NCI-H1436 (cell line): Measurements from ENCODE around the gene XCR1.

ENCODE experiments used
- DNase-seq: peaks from one replicate; lab custom pipeline; 2025; lab: John Stamatoyannopoulos, UW

Gene XCR1

GRCh38 chr3:45984331-45985312 is 42.7 kb downstream of the XCR1 start:
- no peak for DNase-seq

GRCh38 chr3:45983770-45984169 is 43.5 kb downstream of the XCR1 start:
- no peak for DNase-seq

DNA sequence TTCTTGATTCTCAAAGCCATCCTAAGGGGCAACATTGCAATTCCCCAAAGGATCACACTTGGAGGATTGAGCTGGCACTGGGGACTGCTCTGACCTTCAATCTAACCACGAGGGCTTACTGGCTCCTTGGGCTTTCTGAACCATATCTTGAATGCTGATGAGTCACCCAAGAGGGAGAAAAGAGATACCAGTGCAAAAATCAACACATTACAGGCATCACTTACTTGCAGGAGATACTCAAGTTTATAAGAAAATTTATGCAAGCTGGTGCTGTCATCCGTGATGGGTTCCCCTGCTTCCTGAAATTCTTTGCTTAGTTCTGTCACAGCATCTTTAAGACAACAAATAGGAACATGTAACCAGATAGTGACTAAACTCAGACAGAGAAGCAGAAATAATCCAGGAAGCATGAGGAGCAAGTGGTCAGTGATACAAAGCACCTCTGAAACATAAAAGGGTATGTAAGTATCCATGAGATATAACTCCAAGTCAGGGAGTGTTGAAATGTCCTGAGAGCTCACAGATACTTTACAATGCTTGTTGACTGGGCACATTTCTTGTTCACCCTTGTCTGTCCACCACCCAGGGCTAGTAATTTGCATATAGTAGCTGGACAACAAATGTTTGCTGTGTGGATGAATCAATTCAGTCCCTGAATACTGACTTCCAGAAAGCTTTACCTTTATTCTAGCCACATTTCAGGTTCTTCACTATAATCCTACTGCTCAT is 45.8 kb downstream of the XCR1 start:
- DNase-seq: no peak

GRCh38 chr3:45980819-45981218 is 46.5 kb downstream of the XCR1 start:
- no peak for DNase-seq

GRCh38 chr3:45980229-45980813 is 47.0 kb downstream of the XCR1 start:
- no peak for DNase-seq

DNA sequence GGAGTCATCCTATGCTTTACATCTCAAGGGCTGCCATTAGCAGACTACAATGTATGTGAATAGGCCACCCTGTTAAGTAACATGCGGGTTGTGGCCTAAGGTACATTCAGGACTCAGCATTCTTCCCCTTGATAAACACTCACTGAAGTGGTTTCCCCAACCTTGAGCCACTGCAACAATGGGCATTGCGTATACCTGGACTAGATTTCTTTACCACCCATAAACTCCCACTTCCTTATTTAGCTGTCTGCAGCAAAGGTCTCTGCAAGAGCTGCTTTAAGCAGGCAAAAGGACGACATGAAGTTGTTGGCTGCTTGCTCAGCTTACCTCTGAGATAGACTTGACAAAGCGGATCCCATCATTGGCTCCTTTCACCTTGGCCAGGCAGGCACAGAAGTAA is 47.9 kb downstream of the XCR1 start:
- DNase-seq: no peak

DNA sequence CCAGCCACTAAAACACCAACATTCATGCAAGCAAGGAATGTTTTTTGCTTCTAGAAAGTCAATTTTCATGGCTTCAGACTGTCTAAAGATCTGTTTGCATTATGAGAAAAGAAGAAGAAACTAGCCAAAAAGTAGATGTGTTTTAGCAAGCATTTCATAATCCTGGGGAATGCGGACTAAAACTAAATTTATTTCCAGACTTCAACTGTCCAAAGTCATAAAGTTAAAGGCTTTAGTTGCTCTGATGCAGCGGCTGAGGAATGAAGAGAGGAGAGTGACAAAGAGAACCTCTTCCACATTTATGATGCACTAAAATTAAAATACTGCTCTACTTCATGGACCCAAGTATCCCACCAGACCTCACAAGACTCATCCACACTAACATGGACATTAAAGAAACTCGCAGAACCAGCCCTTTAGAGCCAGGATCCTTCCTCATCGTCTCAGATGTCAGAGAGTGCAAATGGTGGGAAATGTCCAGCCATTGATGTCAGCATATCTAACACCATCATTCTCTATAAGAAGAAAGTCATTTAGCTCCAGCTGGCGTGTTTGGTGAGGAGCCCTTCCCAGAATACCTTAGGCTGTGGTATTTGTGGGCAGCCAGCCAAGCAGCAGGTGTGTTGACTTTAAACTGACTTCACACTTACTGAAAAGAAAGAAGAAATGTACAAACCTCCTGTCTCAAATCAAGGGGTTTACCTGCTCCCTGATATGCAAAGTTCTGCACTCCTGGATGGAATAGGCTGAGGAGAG is 49.1 kb downstream of the XCR1 start:
- no peak for DNase-seq

GRCh38 chr3:45976191-45977091 is 50.8 kb downstream of the XCR1 start:
- DNase-seq: no peak

- DNase-seq: no peak
Observed at GRCh38 chr3:45975686-45976085, 51.6 kb downstream of the XCR1 start.

DNA sequence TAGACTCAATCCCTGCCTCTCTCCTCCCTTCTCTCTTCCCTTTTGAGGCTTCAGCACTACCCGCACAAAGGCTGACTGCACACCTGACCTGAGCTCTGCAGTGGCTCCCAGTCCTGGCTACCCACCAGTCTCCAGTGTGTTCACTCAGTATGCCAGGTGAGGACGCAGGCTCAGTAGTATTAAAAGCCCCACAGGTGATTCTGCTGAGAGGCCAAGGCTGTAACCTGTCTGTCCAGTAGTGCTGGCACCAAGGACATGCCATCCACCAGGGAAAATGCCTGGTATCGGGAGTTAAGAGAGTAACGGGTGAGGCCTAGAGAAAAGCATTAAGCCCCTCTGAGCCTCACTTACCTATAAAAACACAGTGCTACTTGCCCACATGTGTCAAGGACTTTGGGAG is 52.6 kb downstream of the XCR1 start:
- DNase-seq: no peak

DNA sequence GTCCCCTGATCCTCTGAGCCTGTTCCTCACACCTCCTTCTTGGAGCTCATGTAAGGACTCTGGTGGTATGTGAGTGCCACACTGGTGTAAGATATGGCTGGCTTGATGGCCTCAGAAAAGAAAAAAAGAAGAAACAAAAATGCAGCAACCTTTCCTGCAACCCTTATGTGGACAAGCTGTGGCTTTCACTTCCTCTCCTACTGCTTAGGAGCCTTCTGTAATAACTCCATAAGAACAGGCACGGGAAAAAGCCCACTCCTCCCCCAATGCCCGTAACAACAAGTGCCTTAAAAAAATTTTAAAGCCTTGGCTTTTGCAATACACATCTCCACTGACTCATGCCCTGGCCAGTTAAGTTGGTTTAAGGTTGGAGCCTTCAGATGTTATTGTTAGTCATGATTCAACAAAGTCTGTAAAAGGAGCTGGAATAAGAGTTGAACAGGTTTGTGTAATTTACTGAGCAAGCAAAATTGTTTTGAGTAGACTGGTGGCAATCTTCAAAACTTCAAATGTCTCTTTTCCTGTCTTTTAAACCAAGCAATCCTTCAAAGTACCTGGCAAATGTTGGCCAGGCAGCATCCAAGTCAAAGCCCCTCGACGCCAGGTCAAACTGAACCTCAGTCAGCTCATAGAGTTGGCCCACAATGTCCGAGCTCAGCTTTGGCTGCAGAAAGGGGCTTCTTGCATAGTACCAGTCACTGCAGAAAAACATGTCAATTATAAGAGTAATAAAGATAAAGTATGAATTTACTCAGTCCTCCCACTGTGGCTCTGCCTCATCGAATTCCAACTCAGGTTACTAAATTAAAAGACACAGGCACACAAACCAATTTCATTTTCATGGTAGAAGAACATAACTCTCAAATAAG is 54.5 kb downstream of the XCR1 start:
- DNase-seq: no peak

GRCh38 chr3:45969953-45970352 is 57.3 kb downstream of the XCR1 start:
- no peak for DNase-seq

DNA sequence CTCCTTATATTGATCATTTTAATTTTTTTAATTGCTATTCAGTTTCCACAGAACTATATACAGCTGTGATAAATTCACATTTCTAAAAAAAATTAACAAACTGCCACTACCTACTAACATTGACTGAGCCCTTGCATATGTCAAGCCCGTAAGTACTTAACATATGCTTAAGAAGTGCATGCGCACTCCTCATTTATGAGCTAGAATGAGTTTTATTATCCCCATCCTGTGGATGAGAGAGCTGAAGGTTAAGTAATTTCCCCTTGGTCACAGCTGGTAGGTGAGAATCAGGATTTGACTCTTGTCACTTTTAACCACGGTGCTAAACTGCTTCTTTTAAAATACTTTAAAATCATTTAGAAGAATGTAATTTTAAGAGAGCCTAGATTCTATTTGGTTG is 58.2 kb downstream of the XCR1 start:
- DNase-seq: no peak

DNA sequence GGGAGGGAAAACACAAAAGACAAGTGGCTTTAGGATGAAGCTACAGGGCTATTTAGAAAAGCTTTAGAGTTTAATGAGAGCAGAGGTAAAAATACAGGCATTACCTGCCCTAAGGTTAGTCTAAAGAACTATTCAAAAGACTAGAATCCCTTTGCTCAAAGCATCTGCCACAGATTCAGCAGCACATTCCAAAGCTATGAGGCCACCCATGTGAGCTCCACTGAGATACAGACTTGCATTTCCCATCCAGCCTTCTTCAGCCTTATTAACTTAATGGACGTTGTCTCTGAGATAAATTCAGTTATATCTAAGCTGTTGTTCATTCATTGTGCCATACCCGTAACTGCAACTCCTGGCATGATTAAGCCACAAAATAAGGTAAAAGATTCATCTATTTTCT is 58.6 kb downstream of the XCR1 start:
- no peak for DNase-seq

- no peak for DNase-seq
Observed at GRCh38 chr3:45968149-45968548, 59.1 kb downstream of the XCR1 start.

DNA sequence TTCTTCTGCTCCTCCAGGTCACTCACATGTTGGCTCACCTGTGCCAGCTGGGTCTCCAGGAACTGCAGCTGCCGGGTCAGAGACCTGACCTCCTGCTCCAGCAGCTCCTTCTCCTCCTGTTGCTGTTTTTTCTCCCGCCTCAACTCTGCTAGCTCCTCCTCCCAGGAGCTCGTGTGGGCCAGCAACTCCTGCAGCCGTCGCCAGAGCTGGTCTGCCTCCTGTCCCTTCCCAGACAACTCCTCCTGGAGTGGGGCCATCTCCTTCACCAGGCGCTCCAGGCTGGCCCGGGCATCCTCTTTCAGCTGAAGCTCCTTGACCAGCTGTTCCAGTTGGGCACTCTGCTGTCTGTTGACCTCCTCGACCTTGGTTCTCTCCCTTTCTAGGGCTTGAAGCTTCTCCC is 59.6 kb downstream of the XCR1 start:
- DNase-seq: no peak
